H1 (cell line): ENCODE data around the gene PXT1. TPM values are rescaled to one million over a fixed set of nuclear protein-coding genes. Genes with fewer than 3 reads are reported as not detected.
A peak's percentile ranks its signal among the peaks of the same experiment; 100 is the strongest.

Experiments used
- CTCF ChIA-PET: fragments of 300-600 bp; sonication (Branson Sonifier 250); formaldehyde crosslinking; loops from one replicate; lab custom pipeline; 2021; ENCODE audit not compliant: partially characterized antibody; lab: Charles Lee
- POLR2A ChIA-PET: fragments of 300-600 bp; sonication (Branson Sonifier 250); formaldehyde crosslinking; loops from one replicate; lab custom pipeline; 2021; ENCODE audit warnings: inconsistent platforms; ENCODE audit not compliant: partially characterized antibody; lab: Charles Lee
- DNase-seq, 2 experiments: peaks; one replicate each; pipeline versions ENCODE4 v3.0.0 to v3.0.0-alpha.2; 2010 to 2022; ENCODE audit warnings: low spot score in 2 of 2, low read depth in 1 of 2, mixed read lengths in 1 of 2
- FAIRE-seq: peaks from 2 replicates; lab custom pipeline; 2011; peaks lifted over from hg19 to GRCh38; lab: Jason Lieb, UNC
- H2AFZ ChIP-seq: 2 replicates; pipeline ENCODE4 v1.8.1; 2012; ENCODE audit warnings: low read length, inconsistent platforms
- H2AK5ac ChIP-seq: 2 replicates; pipeline ENCODE4 v1.6.1; 2013; ENCODE audit warnings: low read depth, low read length
- H2BK120ac ChIP-seq: replicated peaks from 2 replicates; pipeline ENCODE3; 2013; ENCODE audit warnings: low read depth, low read length, inconsistent platforms
- H2BK12ac ChIP-seq: 2 replicates; pipeline ENCODE4 v1.6.1; 2013; ENCODE audit warnings: low read depth, low read length
- H2BK15ac ChIP-seq: 2 replicates; pipeline ENCODE4 v1.6.1; 2013; ENCODE audit warnings: low read length
- H2BK20ac ChIP-seq: 2 replicates; pipeline ENCODE4 v1.6.1; 2013; ENCODE audit warnings: low read length
- H2BK5ac ChIP-seq: 2 replicates; pipeline ENCODE4 v1.6.1; 2013; ENCODE audit warnings: low read depth, low read length
- H3K14ac ChIP-seq: 2 replicates; pipeline ENCODE4 v1.6.1; 2013; ENCODE audit warnings: inconsistent platforms; ENCODE audit not compliant: insufficient read length
- H3K18ac ChIP-seq: 2 replicates; pipeline ENCODE4 v1.6.1; 2013; ENCODE audit warnings: low read length; ENCODE audit errors: extremely low read depth
- H3K23ac ChIP-seq: 2 replicates; pipeline ENCODE4 v1.6.1; 2013; ENCODE audit warnings: inconsistent platforms; ENCODE audit not compliant: insufficient read length
- H3K23me2 ChIP-seq: 2 replicates; pipeline ENCODE4 v1.6.1; 2013; ENCODE audit warnings: low read depth, low read length
- H3K27ac ChIP-seq: 2 replicates; pipeline ENCODE4 v1.6.1; 2011; ENCODE audit warnings: low read depth, low read length, inconsistent platforms
- H3K27me3 ChIP-seq, 4 experiments: replicated peaks in 1 of 4; 1 replicate in 1 of 4; 2 replicates in 3 of 4; pipeline versions ENCODE4 v1.6.1 to v1.8.1; 2011 to 2013; ENCODE audit warnings: low read length in 3 of 4, mild to moderate bottlenecking in 3 of 4, inconsistent platforms in 2 of 4, mixed read lengths in 2 of 4, moderate library complexity in 1 of 4; ENCODE audit not compliant: control insufficient read depth in 3 of 4, insufficient read depth in 3 of 4; ENCODE audit errors: extremely low read depth in 1 of 4
- H3K36me3 ChIP-seq, 4 experiments: 2 replicates each; pipeline versions ENCODE4 v1.6.1 to v1.8.1; 2011 to 2013; ENCODE audit warnings: mild to moderate bottlenecking in 4 of 4, low read length in 3 of 4, moderate library complexity in 2 of 4, control low read depth in 1 of 4, inconsistent platforms in 1 of 4; ENCODE audit not compliant: insufficient read depth in 4 of 4, control insufficient read depth in 2 of 4
- H3K4ac ChIP-seq: replicated peaks from 2 replicates; pipeline ENCODE3; 2013; ENCODE audit warnings: low read length, low read depth, mixed read lengths, inconsistent platforms; ENCODE audit not compliant: insufficient read length
- H3K4me1 ChIP-seq, 4 experiments: replicated peaks in 1 of 4; 1 replicate in 1 of 4; 2 replicates in 3 of 4; pipeline versions ENCODE4 v1.6.1 to v1.8.1; 2011 to 2013; ENCODE audit warnings: low read length in 3 of 4, inconsistent platforms in 2 of 4, mixed read lengths in 1 of 4; ENCODE audit not compliant: insufficient read depth in 4 of 4, control insufficient read depth in 3 of 4
- H3K4me2 ChIP-seq, 2 experiments: 2 replicates each; pipeline versions ENCODE4 v1.6.1 to v1.8.1; 2011 to 2013; ENCODE audit warnings: low read depth in 2 of 2, low read length in 2 of 2, control low read depth in 1 of 2, inconsistent platforms in 1 of 2, mild to moderate bottlenecking in 1 of 2; ENCODE audit not compliant: insufficient read depth in 1 of 2
- H3K4me3 ChIP-seq, 4 experiments: fragments of 200-600, 300-600 bp in 1 of 4; sonication (generic), shearing (Covaris generic), sonication (Bioruptor Twin) in 1 of 4; 2 replicates each; pipeline versions ENCODE4 v1.5.1 to v1.8.1; 2011 to 2016; ENCODE audit warnings: low read length in 4 of 4, low read depth in 3 of 4, control low read depth in 2 of 4, inconsistent platforms in 2 of 4, mild to moderate bottlenecking in 2 of 4, mixed read lengths in 1 of 4, moderate library complexity in 1 of 4; ENCODE audit not compliant: insufficient read depth in 2 of 4; ENCODE audit errors: extremely low read depth in 1 of 4
- H3K56ac ChIP-seq: replicated peaks from 2 replicates; pipeline ENCODE3; 2013; ENCODE audit warnings: low read depth, mild to moderate bottlenecking, mixed read lengths, low read length, inconsistent platforms; ENCODE audit not compliant: insufficient read length
- H3K79me1 ChIP-seq: 2 replicates; pipeline ENCODE4 v1.6.1; 2013; ENCODE audit warnings: low read depth, low read length, control low read depth
- H3K79me2 ChIP-seq, 2 experiments: 2 replicates each; pipeline versions ENCODE4 v1.6.1 to v1.8.1; 2012 to 2013; ENCODE audit warnings: low read length in 2 of 2, mild to moderate bottlenecking in 2 of 2, inconsistent platforms in 1 of 2; ENCODE audit not compliant: insufficient read depth in 2 of 2, control insufficient read depth in 1 of 2
- H3K9ac ChIP-seq, 4 experiments: replicated peaks in 1 of 4; 1 replicate in 1 of 4; 2 replicates in 3 of 4; pipeline versions ENCODE4 v1.6.1 to v1.8.1; 2011 to 2013; ENCODE audit warnings: low read depth in 3 of 4, low read length in 3 of 4, control low read depth in 2 of 4, mild to moderate bottlenecking in 2 of 4, moderate library complexity in 2 of 4, inconsistent platforms in 1 of 4; ENCODE audit errors: extremely low read depth in 1 of 4
- H3K9me3 ChIP-seq, 2 experiments: 2 replicates each; pipeline versions ENCODE4 v1.6.1 to v1.8.1; 2012 to 2013; ENCODE audit warnings: mild to moderate bottlenecking in 2 of 2, moderate library complexity in 2 of 2, control low read depth in 1 of 2, inconsistent platforms in 1 of 2, low read depth in 1 of 2, low read length in 1 of 2, mixed read lengths in 1 of 2; ENCODE audit not compliant: insufficient read depth in 2 of 2
- H4K20me1 ChIP-seq, 2 experiments: replicated peaks in 1 of 2; 2 replicates each; pipeline versions ENCODE3 to v1.8.1; 2011 to 2013; ENCODE audit warnings: inconsistent platforms in 2 of 2, low read length in 2 of 2, mild to moderate bottlenecking in 1 of 2; ENCODE audit not compliant: insufficient read depth in 2 of 2, control insufficient read depth in 1 of 2
- H4K5ac ChIP-seq: 2 replicates; pipeline ENCODE4 v1.6.1; 2013; ENCODE audit warnings: low read length, low read depth, mixed read lengths, inconsistent platforms; ENCODE audit not compliant: insufficient read length
- H4K8ac ChIP-seq: 2 replicates; pipeline ENCODE4 v1.8.0; 2013; ENCODE audit warnings: mild to moderate bottlenecking, moderate library complexity, low read length, inconsistent platforms; ENCODE audit not compliant: insufficient read depth; ENCODE audit errors: extremely low read depth
- H4K91ac ChIP-seq: replicated peaks from 2 replicates; pipeline ENCODE3; 2013; ENCODE audit warnings: low read length, mixed read lengths, inconsistent platforms; ENCODE audit not compliant: insufficient read length
- CEBPB ChIP-seq: IDR thresholded peaks from 2 replicates; pipeline ENCODE4 v1.6.1; 2012; ENCODE audit warnings: low read depth, low read length
- USF2 ChIP-seq: IDR thresholded peaks from 2 replicates; pipeline ENCODE4 v1.6.1; 2011; ENCODE audit warnings: low read length, improper control_type of control experiment
- WGBS, 2 experiments: shearing (Covaris generic) in 1 of 2; methylation state at CpG; one replicate each; pipeline versions ENCODE4 v1.1.6 to v1.1.7; 2013 to 2015; ENCODE audit warnings: low lambda C conversion rate in 2 of 2, mixed read lengths in 2 of 2, inconsistent platforms in 1 of 2, low coverage in 1 of 2, missing lambda C conversion rate in 1 of 2; ENCODE audit not compliant: insufficient replicate concordance in 2 of 2, insufficient coverage in 1 of 2, insufficient read length in 1 of 2; ENCODE audit errors: extremely low coverage in 1 of 2, missing lambda C conversion rate in 1 of 2; 5-methylcytosine and 5-hydroxymethylcytosine counted together
- polyA plus RNA-seq, 7 experiments: library from polyadenylated mRNA; depleted of rRNA in 3 of 7; stranded (reverse) in 5 of 7; unstranded in 2 of 7; fragments of >200 nt in 5 of 7; fragments of 200-250 nt in 2 of 7; gene quantifications; 1 replicate in 5 of 7; 2 replicates in 1 of 7; 4 replicates in 1 of 7; pipeline versions ENCODE4 v1.2.1 to v1.2.3, GENCODE V29; 2011 to 2013; ENCODE audit warnings: missing spikeins in 2 of 7, mixed read lengths in 2 of 7
- total RNA-seq: library from RNA; stranded (reverse); fragmentation: NEBNext Ultra II Directional; extraction: Animal tissue kit (Norgen Biotek cat#: 25700); gene quantifications from 2 replicates; pipeline ENCODE4 v1.2.1, GENCODE V29; 2021

Gene PXT1
- total and polyA plus RNA-seq, 2 of the 8 experiments (the other 6 are each of a cell fraction or from before 2014, with no cell fraction given), result 0.06 TPM; not detected in 1

GRCh38 chr6:36491378-36491965 lies 48.8 kb upstream of the PXT1 start:
- H2BK120ac ChIP-seq, result no peak overlapping the region
- H3K4ac ChIP-seq, result no peak overlapping the region
- H3K23ac ChIP-seq, result no peak overlapping the region
- H3K27ac ChIP-seq, result no peak overlapping the region
- H2BK12ac ChIP-seq, result no peak overlapping the region
- peak in 1 of 2 experiments; percentile 23 for DNase-seq
- no peaks in the 10 kb centered on the region for H4K20me1 ChIP-seq
- H3K36me3 ChIP-seq, result peaks cover 4 to 29% (median 16%) of the 10 kb centered on the region in 4 experiments; a peak in 6 of 8 replicates
- H3K9ac ChIP-seq, result no peak overlapping the region
- no peak overlapping the region for H3K14ac ChIP-seq
- no peaks in the 10 kb centered on the region for H3K79me2 ChIP-seq
- no peak overlapping the region for H2BK5ac ChIP-seq
- no peak overlapping the region for H2AFZ ChIP-seq
- no peak overlapping the region for H3K56ac ChIP-seq
- FAIRE-seq, result peak; percentile 50
- peaks cover 0 to 7% (median 3%) of the 10 kb centered on the region in 4 experiments; a peak in 2 of 7 replicates for H3K4me1 ChIP-seq
- no peak overlapping the region for H2AK5ac ChIP-seq
- H3K18ac ChIP-seq, result no peak overlapping the region
- no peak overlapping the region for H4K8ac ChIP-seq
- no peaks in the 10 kb centered on the region for H3K23me2 ChIP-seq
- no peak overlapping the region for H4K5ac ChIP-seq
- H3K27me3 ChIP-seq, result no peaks in the 10 kb centered on the region
- no peak overlapping the region for H2BK15ac ChIP-seq
- H3K4me3 ChIP-seq, result no peak overlapping the region
- no peaks in the 10 kb centered on the region for H3K9me3 ChIP-seq
- no peak overlapping the region for H4K91ac ChIP-seq
- H3K79me1 ChIP-seq, result no peaks in the 10 kb centered on the region
- no peak overlapping the region for H3K4me2 ChIP-seq
- CTCF ChIA-PET, result no interaction called here
- WGBS, 2 experiments, result 82% methylated on average over 7 of the region's 7 CpGs; no CpG with 5 or more reads in 1 of the 2 experiments
- POLR2A ChIA-PET, result interaction anchor here (1.3 kb wide), 1 partner anchor 14 kb away, joined by 4 read pairs; no protein-coding TSS in a partner anchor
- TF ChIP-seq USF2, result no peak
- peak; percentile 71 for TF ChIP-seq CEBPB
- no peak overlapping the region for H2BK20ac ChIP-seq
